NOMO-1 treated with dmso at 0.1 percent for 144 hours (cell line): Measurements from ENCODE around the gene HYDIN.

Experiments
- DNase-seq: peaks from one replicate; lab custom pipeline; 2025; ENCODE audit not compliant: unreplicated experiment; lab: John Stamatoyannopoulos, UW

Gene HYDIN

GRCh38 chr16:71230122-71230845, at the start of gene HYDIN:
HYDIN (minus strand) TSS chr16:71230722; CDS start chr16:71186895, 43,827 bp downstream.
- DNase-seq: no peak

GRCh38 chr16:71276589-71277334, 46.2 kb upstream of the HYDIN start:
- DNase-seq: no peak

GRCh38 chr16:71273384-71273783, 42.9 kb upstream of the HYDIN start:
- no peak for DNase-seq

- DNase-seq: no peak
These were observed 33.8 kb upstream of the HYDIN start for GRCh38 chr16:71264299-71264698.

- DNase-seq: no peak
These were observed 33.1 kb upstream of the HYDIN start for GRCh38 chr16:71263582-71263981.

GRCh38 chr16:71262391-71262790, 31.9 kb upstream of the HYDIN start:
- DNase-seq: no peak

GRCh38 chr16:71260995-71261394, 30.5 kb upstream of the HYDIN start:
- DNase-seq: no peak

- no peak for DNase-seq
These were observed 28.6 kb upstream of the HYDIN start for GRCh38 chr16:71259086-71259485.

- no peak for DNase-seq
These were observed 27.9 kb upstream of the HYDIN start for GRCh38 chr16:71258372-71258771.

- DNase-seq: no peak
These were observed 27.2 kb upstream of the HYDIN start for GRCh38 chr16:71257768-71258167.

- DNase-seq: no peak
These were observed 25.2 kb upstream of the HYDIN start for GRCh38 chr16:71255721-71256120.

GRCh38 chr16:71254832-71255525, 24.5 kb upstream of the HYDIN start:
- peak; percentile 29 for DNase-seq

- no peak for DNase-seq
These were observed 20.1 kb upstream of the HYDIN start for GRCh38 chr16:71250461-71251235.

- DNase-seq: peak; percentile 32
These were observed 18.9 kb upstream of the HYDIN start for GRCh38 chr16:71249399-71249798.

- no peak for DNase-seq
These were observed 17.0 kb upstream of the HYDIN start for GRCh38 chr16:71247478-71247877.

- DNase-seq: no peak
These were observed 15.8 kb upstream of the HYDIN start for GRCh38 chr16:71246309-71246708.

- no peak for DNase-seq
These were observed 14.0 kb upstream of the HYDIN start for GRCh38 chr16:71244521-71244920.

- no peak for DNase-seq
These were observed 12.1 kb upstream of the HYDIN start for GRCh38 chr16:71242601-71243000.

- no peak for DNase-seq
These were observed 11.5 kb upstream of the HYDIN start for GRCh38 chr16:71242036-71242435.

- DNase-seq: no peak
These were observed 1.2 kb downstream of the HYDIN start for GRCh38 chr16:71229344-71229743.
